ENCODE data around the gene HEPACAM. TPM values are rescaled to one million over a fixed set of nuclear protein-coding genes. Genes with fewer than 3 reads are reported as not detected.

HEPACAM gene
- total RNA-seq, result not detected in 2 replicates

DNA sequence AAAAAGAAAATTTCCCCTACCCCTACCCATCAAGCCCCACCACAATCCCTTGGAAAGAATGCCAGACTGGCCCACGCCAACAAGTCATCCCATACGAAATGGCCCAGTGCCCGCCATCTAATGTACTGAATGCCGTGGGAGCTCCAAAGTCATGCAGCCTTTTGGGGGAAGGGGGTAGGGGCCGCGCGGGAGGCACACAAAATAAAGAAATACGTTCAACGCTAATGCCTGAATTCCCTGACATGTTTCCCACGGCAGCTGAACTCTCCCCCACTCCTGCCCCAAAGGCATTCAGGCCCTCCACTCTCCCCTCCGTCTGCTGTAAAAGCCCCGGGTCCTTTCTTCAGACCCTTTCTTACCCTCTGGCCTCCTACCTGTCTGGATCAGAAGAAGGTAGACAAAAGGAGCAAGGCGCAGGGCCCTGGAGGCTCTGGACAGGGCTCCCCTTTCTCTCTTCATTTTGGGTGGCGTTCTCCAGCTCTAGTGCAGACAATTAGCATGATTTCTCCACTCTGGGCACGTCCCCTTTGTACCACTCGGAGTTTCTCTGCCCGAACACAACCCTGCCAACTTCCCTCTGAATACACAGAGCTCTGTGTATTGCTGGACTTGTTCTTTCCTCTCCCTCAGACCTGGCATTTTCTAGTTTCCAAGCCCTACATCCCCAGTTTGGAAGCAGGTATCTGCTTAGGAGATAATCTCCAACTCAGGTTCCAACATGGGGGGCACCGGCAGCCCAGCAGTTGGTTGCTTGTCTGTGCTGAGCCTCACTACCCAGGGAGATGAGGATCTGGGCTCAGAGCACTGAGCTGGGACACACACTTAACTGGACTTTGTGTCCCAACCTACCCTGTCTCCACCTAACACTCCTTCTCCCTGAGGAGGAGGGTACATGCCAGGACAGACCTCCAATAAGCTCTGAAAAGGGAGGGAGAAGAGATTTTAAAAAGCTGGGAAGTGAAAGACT is at the start of gene HEPACAM:
Gene HEPACAM, minus strand, starts transcription at position 500 of the 967 bp plus-strand sequence. Its CDS starts 41 bp downstream, at position 459.

GRCh38 chr11:124953753-124954589 is 18.1 kb upstream of the HEPACAM start, which contains the start of gene CCDC15:
Gene CCDC15 (plus strand): TSS chr11:124954202. CDS start chr11:124954733, 531 bp downstream.

GRCh38 chr11:124918950-124919349 is 16.9 kb downstream of the HEPACAM start, which contains the start of gene HEPN1:
Gene HEPN1 (plus strand): TSS chr11:124919250.

GRCh38 chr11:124897674-124898262 is 38.1 kb downstream of the HEPACAM start, which contains the start of gene ROBO4:
Gene ROBO4 (minus strand): TSS chr11:124897865. CDS start chr11:124897795, 70 bp downstream.

Other genes starting within 250 kb of the HEPACAM start
- 8.2 and 10.9 TPM in 2 replicates for gene NRGN, start 196.1 kb downstream of the HEPACAM start, total RNA-seq
- 0.27 and 0.43 TPM in 2 replicates for gene VSIG2, start 183.8 kb downstream of the HEPACAM start, total RNA-seq
- gene ESAM, start 173.8 kb downstream of the HEPACAM start, total RNA-seq, result 136 and 154 TPM in 2 replicates
- gene MSANTD2, start 135.6 kb downstream of the HEPACAM start, total RNA-seq, result 20.1 and 23.7 TPM in 2 replicates
- 18.1 and 19.9 TPM in 2 replicates for gene ROBO3, start 70.6 kb downstream of the HEPACAM start, total RNA-seq
- 265 and 303 TPM in 2 replicates for gene ROBO4, start 38.2 kb downstream of the HEPACAM start, total RNA-seq
- gene HEPN1, start 16.8 kb downstream of the HEPACAM start, total RNA-seq, result 0.13 TPM in 1 of 2 replicates, not detected in the other
- 6.6 and 7.7 TPM in 2 replicates for gene CCDC15, start 18.2 kb upstream of the HEPACAM start, total RNA-seq
- gene SLC37A2, start 127.3 kb upstream of the HEPACAM start, total RNA-seq, result 0.57 and 0.66 TPM in 2 replicates
- 21.0 and 21.4 TPM in 2 replicates for gene TMEM218, start 175.6 kb upstream of the HEPACAM start, total RNA-seq
- 0.07 and 0.13 TPM in 2 replicates for gene PKNOX2, start 228.7 kb upstream of the HEPACAM start, total RNA-seq